Heart right ventricle (tissue), 16 donors: ENCODE measurements around the gene CCDC3. TPM values are rescaled to one million over a fixed set of nuclear protein-coding genes. Genes with fewer than 3 reads are reported as not detected.

Source experiments
- ATAC-seq, 8 donors: fragments of 200-7000 bp; cut with Tn5 transposase; one replicate each; pipeline ENCODE4 v1.9.1; 2020; ENCODE audit warnings: mild to moderate bottlenecking in 8 of 8, moderate library complexity in 8 of 8, moderate number of reproducible peaks in 1 of 8
- DNase-seq, 2 donors: peaks; one replicate each; pipeline ENCODE4 v3.0.0-alpha.2; 2020
- H3K27ac ChIP-seq, 10 donors: fragments of 200-600 bp; sonication (generic) in 2 of 10; one replicate each; pipeline versions ENCODE4 v1.5.0 to v1.8.0; 2020 to 2022; ENCODE audit warnings: mild to moderate bottlenecking in 3 of 10
- H3K27me3 ChIP-seq, 7 donors: fragments of 200-600 bp; one replicate each; pipeline ENCODE4 v1.8.0; 2021 to 2022; ENCODE audit warnings: mild to moderate bottlenecking in 2 of 7
- H3K36me3 ChIP-seq, 9 donors: fragments of 200-600 bp; sonication (generic) in 1 of 9; one replicate each; pipeline versions ENCODE4 v1.5.0 to v1.8.0; 2020 to 2022; ENCODE audit warnings: mild to moderate bottlenecking in 2 of 9
- H3K4me1 ChIP-seq, 9 donors: fragments of 200-600 bp; sonication (generic) in 1 of 9; one replicate each; pipeline versions ENCODE4 v1.5.0 to v1.8.0; 2020 to 2022; ENCODE audit warnings: mild to moderate bottlenecking in 4 of 9
- H3K4me3 ChIP-seq, 10 donors: fragments of 200-600 bp; sonication (generic) in 2 of 10; one replicate each; pipeline versions ENCODE4 v1.5.0 to v1.8.0; 2020 to 2022; ENCODE audit warnings: mild to moderate bottlenecking in 7 of 10, moderate library complexity in 2 of 10
- H3K9me3 ChIP-seq, 11 donors: fragments of 200-600 bp in 10 of 11; sonication (generic) in 2 of 11; one replicate each; pipeline versions ENCODE4 v1.5.0 to v1.8.0; 2013 to 2022; ENCODE audit warnings: mild to moderate bottlenecking in 2 of 11, control low read depth in 1 of 11, moderate library complexity in 1 of 11
- WGBS, 2 donors: extraction: QIAGEN DNeasy Blood & Tissue Kit; methylation state at CpG; one replicate each; pipeline ENCODE4 v1.1.7; 2013; ENCODE audit warnings: inconsistent platforms in 1 of 2; 5-methylcytosine and 5-hydroxymethylcytosine counted together
- intact Hi-C, 10 donors: fragments of 100-400 bp; cut with DNase I; formaldehyde crosslinking; loops; one replicate each; pipeline versions ENCODE4 v1.11.1 to v1.14.2; 2022
- polyA plus RNA-seq, 2 donors: library from polyadenylated mRNA; stranded (reverse); fragments of 200-250 nt; gene quantifications; one replicate each; pipeline ENCODE4 v1.2.3, GENCODE V29; 2013
- total RNA-seq, 10 donors: library from RNA; stranded (reverse); fragmentation: NEBNext Ultra II Directional in 3 of 10; extraction: Animal tissue kit (Norgen Biotek cat#: 25700) in 3 of 10; gene quantifications; one replicate each; pipeline versions ENCODE4 v1.2.1 to v1.2.4, GENCODE V29; 2021 to 2023
- TF ChIP-seq, protein P1 (sequence below), 9 donors: fragments of 200-600 bp; sonication (generic) in 2 of 9; IDR thresholded peaks; one replicate each; pipeline versions ENCODE4 v1.5.0 to v1.8.0; 2021 to 2022; ENCODE audit warnings: antibody characterized with exemption in 9 of 9, mild to moderate bottlenecking in 5 of 9, moderate library complexity in 1 of 9
- donor health status: Arrhythmogenic right ventricular cardiomyopathy.
- donor health status: ischemic (EF 13 %, LVEDD 7.1; RV severe dilation, severe dysfunction).
- donor health status: healthy with polysubstance abuse.
- donor health status: DM: no; HTN: yes; CAD: no.
- donor health status: DM: no; HTN: no; CAD: no.
- donor health status: ischemic (EF 25% LVEDD 6.9; RV normal size, moderate dysfunction).
- donor health status: ischemic (EF 25% LVEDD 5.7; RV mildly dilated, moderate dysfunction).
- donor health status: healthy.
- donor health status: DM: yes; HTN: yes; CAD: no.
- donor health status: Ischemic cardiomyopathy.
- donor health status: ischemic (EF 35%, LVEDD 5.7; RV mildly dilated, moderate dysfunction).
- donor health status: nonischemic (EF 11% LVEDD 7.7; RV severe dilation, severe dysfunction).
- donor health status: DM: yes; HTN: yes; CAD: no.
- donor health status: PGD.
- donor health status: ischemic (EF 29% LVEDD 5.4; RV normal size, mild dysfunction).
- donor health status: nonischemic (EF 23%, LVEDD 6.1; RV moderate dilation, normal function).

CCDC3 gene
- total and polyA plus RNA-seq, 12 donors, result 2.6 to 14.3 (median 6.9) TPM

GRCh38 chr10:12877150-12877549 is 124.4 kb downstream of the CCDC3 start:
- TF ChIP-seq, protein P1, sequence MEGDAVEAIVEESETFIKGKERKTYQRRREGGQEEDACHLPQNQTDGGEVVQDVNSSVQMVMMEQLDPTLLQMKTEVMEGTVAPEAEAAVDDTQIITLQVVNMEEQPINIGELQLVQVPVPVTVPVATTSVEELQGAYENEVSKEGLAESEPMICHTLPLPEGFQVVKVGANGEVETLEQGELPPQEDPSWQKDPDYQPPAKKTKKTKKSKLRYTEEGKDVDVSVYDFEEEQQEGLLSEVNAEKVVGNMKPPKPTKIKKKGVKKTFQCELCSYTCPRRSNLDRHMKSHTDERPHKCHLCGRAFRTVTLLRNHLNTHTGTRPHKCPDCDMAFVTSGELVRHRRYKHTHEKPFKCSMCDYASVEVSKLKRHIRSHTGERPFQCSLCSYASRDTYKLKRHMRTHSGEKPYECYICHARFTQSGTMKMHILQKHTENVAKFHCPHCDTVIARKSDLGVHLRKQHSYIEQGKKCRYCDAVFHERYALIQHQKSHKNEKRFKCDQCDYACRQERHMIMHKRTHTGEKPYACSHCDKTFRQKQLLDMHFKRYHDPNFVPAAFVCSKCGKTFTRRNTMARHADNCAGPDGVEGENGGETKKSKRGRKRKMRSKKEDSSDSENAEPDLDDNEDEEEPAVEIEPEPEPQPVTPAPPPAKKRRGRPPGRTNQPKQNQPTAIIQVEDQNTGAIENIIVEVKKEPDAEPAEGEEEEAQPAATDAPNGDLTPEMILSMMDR (IDR thresholded peaks at IDR 0.05), result no peak
- no peak overlapping the region for H3K27ac ChIP-seq
- peaks cover 0 to 21% (median 0%) of the 10 kb centered on the region in 9 donors for H3K4me1 ChIP-seq
- peaks cover 0 to 5% (median 0%) of the 10 kb centered on the region in 7 donors for H3K27me3 ChIP-seq
- intact Hi-C loops, result no loop called here
- peaks cover 0 to 9% (median 0%) of the 10 kb centered on the region in 11 donors for H3K9me3 ChIP-seq
- no peak overlapping the region for H3K4me3 ChIP-seq
- no peak for DNase-seq
- no peaks in the 10 kb centered on the region for H3K36me3 ChIP-seq
- ATAC-seq, result no peak
- WGBS, 2 donors, result 86 to 88% methylated on average over 3 of the region's 3 CpGs

GRCh38 chr10:12876266-12876665 is 125.2 kb downstream of the CCDC3 start:
- DNase-seq (no peak), ATAC-seq (no peak)
- TF ChIP-seq, protein P1 (IDR thresholded peaks at IDR 0.05), result no peak
- 90 to 91% methylated on average over 5 of the region's 5 CpGs for WGBS, 2 donors
- peaks cover 0 to 9% (median 0%) of the 10 kb centered on the region in 7 donors for H3K27me3 ChIP-seq
- H3K9me3 ChIP-seq, result peaks cover 0 to 9% (median 0%) of the 10 kb centered on the region in 11 donors
- no peak overlapping the region for H3K4me3 ChIP-seq
- intact Hi-C loops, result no loop called here
- peaks cover 0 to 21% (median 0%) of the 10 kb centered on the region in 9 donors for H3K4me1 ChIP-seq
- no peak overlapping the region for H3K27ac ChIP-seq
- no peaks in the 10 kb centered on the region for H3K36me3 ChIP-seq

- ATAC-seq (peak in 3 of 8 donors; percentile 17 to 46 (median 20)), DNase-seq (no peak)
- intact Hi-C loops, result no loop called here
- Histone ChIP-seq H3K9me3 (peaks cover 0 to 7% (median 0%) of the 10 kb centered on the region in 11 donors), H3K27me3 (peaks cover 0 to 11% (median 0%) of the 10 kb centered on the region in 7 donors), H3K27ac (no peak overlapping the region), H3K4me1 (peaks cover 0 to 14% (median 0%) of the 10 kb centered on the region in 9 donors), H3K36me3 (no peaks in the 10 kb centered on the region), H3K4me3 (no peak overlapping the region)
- WGBS, 2 donors, result 57 to 68% methylated on average over 5 of the region's 5 CpGs
- TF ChIP-seq, protein P1 (IDR thresholded peaks at IDR 0.05), result no peak
These were observed 126.4 kb downstream of the CCDC3 start for GRCh38 chr10:12875100-12875499.

DNA sequence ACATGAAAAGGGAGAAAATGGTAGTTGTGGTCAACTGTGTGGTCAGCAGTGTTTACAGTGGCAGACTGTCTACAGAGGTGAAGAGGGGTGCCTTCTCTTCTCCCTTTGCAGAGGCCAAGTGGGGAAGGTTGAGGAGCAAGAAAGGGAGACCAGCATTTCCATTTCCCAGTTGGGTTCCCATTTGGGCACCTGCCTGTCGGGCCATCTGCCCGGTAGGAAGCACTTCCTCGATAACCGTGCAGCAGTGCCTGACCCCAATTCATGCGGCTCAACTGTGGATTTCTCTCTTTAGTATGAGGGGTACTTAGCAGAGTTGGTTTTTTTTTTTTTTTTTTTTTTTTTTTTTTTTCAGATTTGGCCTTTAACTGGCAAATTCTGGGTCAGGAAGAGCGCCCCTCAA is 127.0 kb downstream of the CCDC3 start:
- 84 to 90% methylated on average over 6 of the region's 6 CpGs for WGBS, 2 donors
- peaks cover 0 to 12% (median 0%) of the 10 kb centered on the region in 9 donors for H3K4me1 ChIP-seq
- no peak for ATAC-seq
- H3K4me3 ChIP-seq, result no peak overlapping the region
- intact Hi-C loops, result no loop called here
- no peaks in the 10 kb centered on the region for H3K36me3 ChIP-seq
- peaks cover 0 to under 1% (median 0%) of the 10 kb centered on the region in 11 donors for H3K9me3 ChIP-seq
- no peak for DNase-seq
- peaks cover 0 to 11% (median 0%) of the 10 kb centered on the region in 7 donors for H3K27me3 ChIP-seq
- H3K27ac ChIP-seq, result no peak overlapping the region
- TF ChIP-seq, protein P1 (IDR thresholded peaks at IDR 0.05), result no peak
